GM19023 (cell line): ENCODE data around the gene MARCHF9.

Experiments used
- ATAC-seq: cut with Tn5 transposase; IDR thresholded peaks from one replicate; pipeline ENCODE4 v1.9.1; 2021; ENCODE audit warnings: mild to moderate bottlenecking, moderate library complexity; ENCODE audit not compliant: unreplicated experiment

MARCHF9 gene

GRCh38 chr12:57753756-57754337, 1.1 kb upstream of the MARCHF9 start:
- no peak for ATAC-seq

DNA sequence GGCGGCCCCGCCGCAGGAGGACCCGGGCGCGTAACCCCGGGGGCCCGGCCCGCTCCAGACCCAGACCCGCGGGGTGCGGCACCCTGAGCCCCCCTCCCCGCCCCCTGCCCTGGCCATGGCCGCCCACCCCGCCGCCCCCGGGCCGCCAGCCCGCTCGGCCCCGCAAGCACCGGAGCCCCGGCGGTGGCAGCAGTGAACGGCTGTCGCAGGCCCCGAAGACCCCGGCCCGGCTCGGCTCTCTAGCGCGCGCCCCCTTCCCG, 221 bp downstream of the MARCHF9 start:
- ATAC-seq = no peak

DNA sequence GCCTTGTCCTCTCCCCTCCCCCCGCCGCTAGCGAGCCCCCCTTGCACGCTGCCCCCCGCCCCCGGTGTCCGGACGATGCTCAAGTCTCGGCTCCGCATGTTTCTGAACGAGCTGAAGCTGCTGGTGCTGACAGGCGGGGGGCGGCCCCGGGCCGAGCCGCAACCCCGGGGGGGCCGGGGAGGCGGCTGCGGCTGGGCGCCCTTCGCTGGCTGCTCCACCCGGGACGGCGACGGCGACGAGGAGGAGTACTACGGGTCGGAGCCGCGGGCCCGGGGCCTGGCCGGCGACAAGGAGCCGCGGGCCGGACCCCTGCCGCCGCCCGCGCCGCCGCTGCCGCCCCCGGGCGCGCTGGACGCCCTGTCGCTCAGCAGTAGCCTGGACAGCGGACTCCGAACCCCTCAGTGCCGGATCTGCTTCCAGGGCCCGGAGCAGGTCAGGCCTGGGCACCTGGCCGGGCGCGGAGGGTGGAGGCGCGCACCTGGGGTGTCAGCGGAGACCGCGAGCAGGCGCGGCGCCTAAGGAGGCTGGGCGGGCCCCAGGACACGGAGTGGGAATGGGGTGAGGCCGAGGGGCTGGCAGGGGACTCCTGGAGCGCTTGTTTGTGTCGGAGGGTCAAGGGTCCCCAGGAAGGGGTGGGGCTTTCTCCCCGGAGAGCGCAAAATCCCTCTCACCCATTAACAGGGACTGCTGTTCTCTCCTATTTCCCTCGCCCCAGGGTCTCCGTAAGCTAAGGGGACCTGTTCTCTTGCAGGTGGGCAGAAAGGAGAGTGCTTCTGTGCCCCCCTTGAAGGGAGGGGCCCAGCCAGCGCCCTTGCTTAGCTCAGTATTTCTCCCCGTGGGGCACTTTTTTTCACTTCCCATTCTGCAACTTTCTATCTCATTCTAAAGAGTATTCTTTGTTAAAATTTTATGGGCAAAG, 810 bp downstream of the MARCHF9 start:
- ATAC-seq = no peak

- no peak for ATAC-seq
Measured at GRCh38 chr12:57756406-57757341, 1.8 kb downstream of the MARCHF9 start.

DNA sequence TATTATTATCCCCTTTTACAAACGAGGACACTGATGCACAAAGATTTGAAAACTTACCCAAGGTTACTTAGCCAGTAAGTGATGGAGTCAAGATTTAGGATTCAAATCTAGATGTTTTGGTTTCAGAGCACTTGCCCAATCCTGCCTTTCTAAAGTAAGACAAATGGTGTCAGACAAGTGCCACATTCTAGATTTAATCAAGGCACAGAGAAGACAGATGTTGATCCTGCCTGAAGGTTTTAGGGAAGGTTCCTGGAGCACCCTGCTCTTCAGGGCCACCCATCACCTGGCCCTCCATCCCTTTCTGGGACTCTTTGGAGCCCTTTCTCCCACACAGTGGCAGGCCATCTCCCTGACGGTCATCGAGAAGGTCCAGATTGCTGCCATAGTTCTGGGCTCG, 2.9 kb downstream of the MARCHF9 start:
- ATAC-seq = no peak

GRCh38 chr12:57758552-57759359, 3.9 kb downstream of the MARCHF9 start:
- ATAC-seq = no peak

DNA sequence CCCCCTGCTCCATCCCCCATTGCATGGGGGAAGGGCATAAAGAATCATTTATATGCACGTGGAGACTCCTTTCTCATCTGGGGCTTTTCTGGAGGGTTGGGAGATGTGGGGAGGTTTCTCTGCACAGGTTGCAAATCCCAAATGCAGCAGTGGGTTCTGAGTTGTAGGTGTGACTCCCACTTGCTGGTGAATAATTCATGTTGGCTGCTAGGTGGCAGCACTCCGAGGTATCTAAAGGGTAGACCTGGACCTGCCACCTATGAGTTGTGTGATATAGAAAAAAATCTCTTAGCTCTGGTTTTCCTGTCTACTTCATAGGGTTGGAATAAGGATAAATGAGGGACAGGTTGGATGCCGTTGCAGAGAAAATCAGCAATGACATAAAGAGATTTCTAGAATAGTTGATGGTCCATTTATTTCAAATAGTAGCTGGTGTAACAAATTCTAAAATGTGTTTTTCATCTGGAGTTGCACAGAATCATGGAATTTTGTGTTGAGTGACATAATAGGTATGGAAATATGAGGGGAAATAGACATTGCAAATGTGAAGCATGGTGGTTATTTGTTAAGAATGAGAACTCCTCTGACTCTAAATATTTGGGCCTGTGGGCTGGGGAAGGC, 4.6 kb downstream of the MARCHF9 start:
- ATAC-seq = no peak

- ATAC-seq = no peak
Measured at GRCh38 chr12:57760347-57760982, 5.6 kb downstream of the MARCHF9 start.

DNA sequence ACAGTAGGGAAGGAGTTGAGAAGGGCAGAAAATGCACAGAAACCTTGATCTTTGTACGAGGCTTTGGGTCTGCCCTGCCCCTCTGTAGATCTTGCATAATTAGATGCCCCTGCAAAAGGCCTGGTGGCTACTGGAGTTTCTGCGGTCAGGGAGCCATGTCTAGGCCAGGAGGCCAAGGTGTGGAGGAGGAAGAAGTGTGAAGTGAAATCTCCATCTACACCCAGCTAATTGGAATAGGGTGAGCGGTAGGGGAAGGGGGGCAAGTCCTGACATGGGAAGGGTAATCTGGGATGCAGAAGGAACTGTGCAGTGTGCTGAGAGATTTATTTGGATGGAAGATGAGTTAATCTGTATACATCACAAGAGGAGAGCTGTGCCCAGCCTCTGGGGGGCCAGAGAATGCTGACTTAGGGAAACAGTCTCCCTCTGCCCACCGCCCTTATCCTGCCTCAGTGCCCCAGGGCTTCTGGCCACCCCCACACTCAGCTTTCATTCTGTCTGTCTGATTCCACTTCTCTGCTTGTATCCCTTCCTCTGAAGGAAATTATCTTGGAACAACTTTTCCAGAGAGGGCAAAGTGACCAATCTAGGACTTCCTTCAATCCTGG, 6.6 kb downstream of the MARCHF9 start:
- no peak for ATAC-seq

DNA sequence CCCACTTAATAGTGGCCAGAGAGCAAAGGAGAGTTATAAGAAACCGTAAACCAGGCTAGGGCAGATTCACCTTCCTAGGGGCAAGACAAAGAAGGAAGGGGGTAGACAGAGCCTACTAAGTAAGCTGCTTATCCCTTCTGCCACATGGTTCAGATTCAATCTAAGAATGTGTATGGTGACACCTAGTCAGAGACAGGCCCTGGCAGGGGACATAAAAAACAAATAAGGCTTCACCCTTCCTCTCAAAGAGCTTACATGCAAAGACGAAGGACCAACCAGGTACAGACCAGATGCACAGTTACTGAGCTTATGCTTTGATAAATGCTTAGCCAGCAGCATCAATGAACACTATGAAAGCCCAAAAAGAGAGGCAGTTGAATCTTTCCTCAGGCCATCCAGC, 7.6 kb downstream of the MARCHF9 start:
- no peak for ATAC-seq

- ATAC-seq = no peak
Measured at GRCh38 chr12:57763881-57764661, 9.2 kb downstream of the MARCHF9 start.

GRCh38 chr12:57764662-57765002, 9.7 kb downstream of the MARCHF9 start:
- ATAC-seq = peak; percentile 8

DNA sequence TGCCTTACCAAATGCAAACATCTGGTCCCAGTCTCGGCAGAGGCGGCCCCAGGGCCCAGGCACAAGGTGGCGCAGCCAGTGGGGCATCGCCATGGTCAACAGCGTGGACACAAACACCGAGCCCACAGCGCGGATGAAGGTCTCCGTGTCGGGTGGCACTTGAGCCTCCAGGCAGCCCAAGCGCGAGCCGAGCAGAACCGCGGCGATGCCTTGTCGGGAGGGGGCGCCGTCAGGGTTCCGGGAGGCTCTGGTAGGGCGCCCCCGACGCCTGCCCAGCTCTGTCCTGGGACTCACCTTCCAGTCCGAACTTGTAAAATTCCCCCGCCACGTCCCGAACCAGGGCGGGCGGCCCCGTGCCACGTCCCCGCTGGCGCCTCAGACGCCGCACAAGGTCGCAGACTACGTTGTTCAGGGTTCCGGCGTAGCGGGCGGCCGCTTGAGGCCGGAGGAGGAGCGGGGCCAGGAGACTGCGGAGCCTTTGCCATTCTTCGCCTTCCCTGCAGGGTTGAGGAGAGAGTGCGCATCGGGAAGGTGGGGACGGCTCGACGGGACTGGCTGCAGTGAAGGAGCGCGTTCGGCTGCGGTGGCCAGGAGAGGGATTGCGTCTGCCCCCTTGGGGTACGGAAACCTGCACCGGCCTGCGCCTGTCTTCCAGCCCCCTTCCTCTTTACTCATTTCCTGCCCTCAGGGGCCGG, 10.2 kb downstream of the MARCHF9 start:
- peak; percentile 67 for ATAC-seq

- no peak for ATAC-seq
Measured at GRCh38 chr12:57765698-57766463, 11.0 kb downstream of the MARCHF9 start.

- ATAC-seq = no peak
Measured at GRCh38 chr12:57766464-57767304, 11.8 kb downstream of the MARCHF9 start, which contains the start of gene CYP27B1. CYP27B1 (minus strand) TSS chr12:57767078; CDS start chr12:57767041, 37 bp downstream.

DNA sequence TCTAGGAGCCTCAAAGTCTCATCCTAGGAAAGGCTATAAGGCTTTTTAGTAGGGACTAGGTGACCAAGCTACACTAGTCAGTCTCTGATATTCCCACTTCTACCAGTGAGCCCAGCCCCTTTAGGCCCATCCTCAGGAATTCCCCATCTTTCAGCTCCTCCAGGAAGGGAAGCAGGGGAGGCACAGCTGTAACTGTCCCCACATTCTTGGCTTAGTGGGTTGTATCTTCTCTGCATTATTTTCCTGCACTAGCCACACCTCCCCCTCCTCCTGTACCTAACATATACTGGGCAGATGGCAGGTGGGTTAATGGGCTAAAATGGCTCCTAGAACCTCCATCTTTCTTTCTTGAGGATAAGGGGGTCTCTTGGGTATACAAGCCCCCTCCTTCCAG, 12.4 kb downstream of the MARCHF9 start:
- ATAC-seq = no peak
